HepG2 (cell line): ENCODE data around the gene IRGQ. TPM values are rescaled to one million over a fixed set of nuclear protein-coding genes. Genes with fewer than 3 reads are reported as not detected.
A peak's percentile ranks its signal among the peaks of the same experiment; 100 is the strongest.

Experiments
- ATF7-NPFF ChIP-seq: sonication (generic); formaldehyde crosslinking; IDR thresholded peaks from 2 replicates; pipeline ENCODE4 v1.8.1; 2023; ENCODE audit warnings: mild to moderate bottlenecking, low read depth, missing genetic modification reagents, moderate library complexity
- EP300 ChIP-seq, 3 experiments: sonication (generic) in 1 of 3; formaldehyde crosslinking in 1 of 3; IDR thresholded peaks; 2 replicates each; pipeline versions ENCODE4 v1.5.1 to v1.6.1; 2011 to 2020; ENCODE audit warnings: low read depth in 2 of 3, low read length in 2 of 3, borderline replicate concordance in 1 of 3, improper control_type of control experiment in 1 of 3, mild to moderate bottlenecking in 1 of 3, missing genetic modification reagents in 1 of 3, moderate library complexity in 1 of 3
- MEIS1 ChIP-seq: sonication (generic); formaldehyde crosslinking; IDR thresholded peaks from 2 replicates; pipeline ENCODE4 v1.9.0; 2021; ENCODE audit warnings: mild to moderate bottlenecking, missing genetic modification reagents, moderate library complexity, borderline replicate concordance
- MXD1 ChIP-seq: sonication (generic); formaldehyde crosslinking; IDR thresholded peaks from 2 replicates; pipeline ENCODE4 v1.4.0; 2020; ENCODE audit warnings: mild to moderate bottlenecking, missing genetic modification reagents
- NFYC ChIP-seq: IDR thresholded peaks from 2 replicates; pipeline ENCODE4 v1.6.1; 2016; ENCODE audit warnings: missing genetic modification reagents, missing compliant biosample characterization
- RBM22 ChIP-seq: fragments of 200-400 bp; formaldehyde crosslinking; optimal IDR thresholded peaks from 2 replicates; pipeline ENCODE3; 2017; ENCODE audit warnings: mild to moderate bottlenecking, low read length, moderate library complexity
- RERE ChIP-seq: IDR thresholded peaks from 2 replicates; pipeline ENCODE4 v1.6.1; 2016; ENCODE audit warnings: low read depth, missing genetic modification reagents, missing compliant biosample characterization
- SKIL ChIP-seq: sonication (generic); formaldehyde crosslinking; IDR thresholded peaks from 2 replicates; pipeline ENCODE4 v1.8.0; 2022; ENCODE audit warnings: missing genetic modification reagents, mild to moderate bottlenecking, moderate library complexity, borderline replicate concordance
- SMAD1 ChIP-seq: sonication (generic); formaldehyde crosslinking; IDR thresholded peaks from 2 replicates; pipeline ENCODE4 v1.4.0; 2020; ENCODE audit warnings: missing genetic modification reagents, low read depth, mild to moderate bottlenecking, borderline replicate concordance
- STAG1 ChIP-seq: sonication (generic); formaldehyde crosslinking; IDR thresholded peaks from 2 replicates; pipeline ENCODE4 v1.4.0; 2020; ENCODE audit warnings: missing genetic modification reagents
- THAP9 ChIP-seq: sonication (generic); formaldehyde crosslinking; IDR thresholded peaks from 2 replicates; pipeline ENCODE4; 2020; ENCODE audit warnings: missing genetic modification reagents, mild to moderate bottlenecking, borderline replicate concordance
- XRCC5 ChIP-seq: fragments of 200-400 bp; formaldehyde crosslinking; optimal IDR thresholded peaks from 2 replicates; pipeline ENCODE3; 2017; ENCODE audit warnings: mild to moderate bottlenecking, low read length
- ZFP82 ChIP-seq: sonication (generic); formaldehyde crosslinking; IDR thresholded peaks from 2 replicates; pipeline ENCODE4 v1.5.1; 2020; ENCODE audit warnings: mild to moderate bottlenecking, missing genetic modification reagents, borderline replicate concordance
- ZMYM3 ChIP-seq: sonication (generic); formaldehyde crosslinking; IDR thresholded peaks from 2 replicates; pipeline ENCODE4 v1.5.1; 2020; ENCODE audit warnings: mild to moderate bottlenecking, missing genetic modification reagents
- ZNF501 ChIP-seq: sonication (generic); formaldehyde crosslinking; IDR thresholded peaks from 2 replicates; pipeline ENCODE4 v1.5.1; 2020; ENCODE audit warnings: mild to moderate bottlenecking, moderate library complexity, missing genetic modification reagents
- ZNF768 ChIP-seq: sonication (generic); formaldehyde crosslinking; IDR thresholded peaks from 2 replicates; pipeline ENCODE4 v1.4.0; 2020; ENCODE audit warnings: missing genetic modification reagents
- ZSCAN12 ChIP-seq: sonication (generic); formaldehyde crosslinking; IDR thresholded peaks from 2 replicates; pipeline ENCODE4 v1.9.0; 2021; ENCODE audit warnings: mild to moderate bottlenecking, missing genetic modification reagents
- polyA plus RNA-seq, 8 experiments: library from polyadenylated mRNA; depleted of rRNA in 3 of 8; stranded (reverse) in 7 of 8; unstranded in 1 of 8; fragments of >200 nt; fragmentation: Illumina TruSeq in 4 of 8; extraction: Trizol in 4 of 8; gene quantifications; 2 replicates each; pipeline versions ENCODE4 v1.2.1 to v1.2.3, GENCODE V29; 2011 to 2016; ENCODE audit warnings: low read depth in 4 of 8, missing spikeins in 1 of 8, mixed read lengths in 1 of 8; ENCODE audit not compliant: insufficient read depth in 1 of 8
- total RNA-seq, 5 experiments: library from RNA; depleted of rRNA; stranded (reverse); fragments of >200 nt; fragmentation: Illumina TruSeq; extraction: Trizol; gene quantifications; 2 replicates each; pipeline ENCODE4 v1.2.3, GENCODE V29; 2016; ENCODE audit warnings: low read depth in 1 of 5

IRGQ gene
- total and polyA plus RNA-seq, 2 of the 13 experiments (the other 11 are each of a cell fraction or from before 2014, with no cell fraction given): 11.6 to 12.4 TPM

- TF ChIP-seq RERE: no peak
- peak; percentile 33 for TF ChIP-seq RBM22
- TF ChIP-seq SKIL: no peak
- peak; percentile 32 for TF ChIP-seq XRCC5
- TF ChIP-seq ATF7-NPFF (CRISPR knock-in tag): no peak
- TF ChIP-seq EP300 (IDR thresholded peaks at IDR 0.05; ENCODE audit: low read depth in 2 of 2, low read length in 2 of 2): no peak
- TF ChIP-seq EP300 (CRISPR knock-in tag; IDR thresholded peaks at IDR 0.05; ENCODE audit: borderline replicate concordance): no peak
- no peak for TF ChIP-seq ZMYM3 (CRISPR knock-in tag)
- TF ChIP-seq ZFP82 (CRISPR knock-in tag): no peak
- peak; percentile 12; the same call in 1 of the 2 replicates for TF ChIP-seq ZNF768 (CRISPR knock-in tag)
- TF ChIP-seq THAP9 (CRISPR knock-in tag): no peak
- no peak for TF ChIP-seq ZSCAN12 (CRISPR knock-in tag)
- TF ChIP-seq STAG1: peak; percentile 46
- TF ChIP-seq MEIS1 (CRISPR knock-in tag): no peak
- no peak for TF ChIP-seq SMAD1 (CRISPR knock-in tag)
- TF ChIP-seq NFYC (CRISPR knock-in tag): no peak
- no peak for TF ChIP-seq MXD1 (CRISPR knock-in tag)
- no peak for TF ChIP-seq ZNF501 (CRISPR knock-in tag)
These were observed 60.8 kb downstream of the IRGQ start (continued) for GRCh38 chr19:43534816-43535761.
